WTC11 (cell line): ENCODE results near the gene PSMD11. TPM values are rescaled to one million over a fixed set of nuclear protein-coding genes. Genes with fewer than 3 reads are reported as not detected.

Experiments used
- ATAC-seq: fragments of 200-7000 bp; cut with Tn5 transposase; 2 replicates; pipeline ENCODE4 v1.10.0; 2021; ENCODE audit warnings: mild to moderate bottlenecking, moderate library complexity
- CTCF ChIA-PET: fragments of 300-600 bp; sonication (Branson Sonifier 250); formaldehyde crosslinking; loops from one replicate; lab custom pipeline; 2021; ENCODE audit warnings: antibody characterized with exemption; lab: Charles Lee
- POLR2A ChIA-PET: fragments of 350-600 bp; sonication (Branson Sonifier 250); formaldehyde crosslinking; loops from one replicate; lab custom pipeline; 2021; ENCODE audit warnings: antibody characterized with exemption; lab: Charles Lee
- DNase-seq: peaks from one replicate; pipeline ENCODE4 v3.0.0; 2021; ENCODE audit warnings: low spot score
- H3K27ac Mint-ChIP-seq: 2 replicates; pipeline ENCODE4 v1.8.0; 2021; ENCODE audit warnings: mixed read lengths
- H3K27me3 Mint-ChIP-seq: 2 replicates; pipeline ENCODE4 v1.8.0; 2021; ENCODE audit warnings: low read depth, mild to moderate bottlenecking, moderate library complexity, mixed read lengths
- H3K36me3 Mint-ChIP-seq: 2 replicates; pipeline ENCODE4 v1.8.0; 2021; ENCODE audit warnings: mixed read lengths
- H3K4me1 Mint-ChIP-seq: 2 replicates; pipeline ENCODE4 v1.8.0; 2022; ENCODE audit warnings: mixed read lengths
- H3K4me3 Mint-ChIP-seq: 2 replicates; pipeline ENCODE4 v1.8.0; 2021; ENCODE audit warnings: mild to moderate bottlenecking, moderate library complexity, mixed read lengths
- H3K9me3 Mint-ChIP-seq: 2 replicates; pipeline ENCODE4 v1.8.0; 2021; ENCODE audit warnings: mixed read lengths
- CREM ChIP-seq: sonication (generic); formaldehyde crosslinking; IDR thresholded peaks from 2 replicates; pipeline ENCODE4 v1.8.1; 2022; ENCODE audit warnings: mild to moderate bottlenecking, missing genetic modification reagents, moderate library complexity
- NFYB ChIP-seq: sonication (generic); formaldehyde crosslinking; conservative IDR thresholded peaks from 2 replicates; pipeline ENCODE4 v1.8.0; 2022; ENCODE audit warnings: low read depth, missing genetic modification reagents
- RELA ChIP-seq: sonication (generic); formaldehyde crosslinking; IDR thresholded peaks from 2 replicates; pipeline ENCODE4 v1.8.1; 2022; ENCODE audit warnings: missing genetic modification reagents, mild to moderate bottlenecking, borderline replicate concordance
- TEAD4 ChIP-seq: sonication (generic); formaldehyde crosslinking; IDR thresholded peaks from 2 replicates; pipeline ENCODE4 v1.8.0; 2022; ENCODE audit warnings: mild to moderate bottlenecking, missing genetic modification reagents
- ZNF121 ChIP-seq: sonication (generic); formaldehyde crosslinking; IDR thresholded peaks from 2 replicates; pipeline ENCODE4 v1.8.0; 2023; ENCODE audit warnings: missing genetic modification reagents
- ZNF317 ChIP-seq: sonication (generic); formaldehyde crosslinking; IDR thresholded peaks from 2 replicates; pipeline ENCODE4 v1.8.1; 2023; ENCODE audit warnings: low read depth, mild to moderate bottlenecking, moderate library complexity, missing genetic modification reagents, borderline replicate concordance
- total RNA-seq: library from RNA; stranded (reverse); gene quantifications from 3 replicates; pipeline ENCODE4 v1.2.3, GENCODE V29; 2021
- TF ChIP-seq, protein P1 (sequence below): fragments of 250-450 bp; sonication (Bioruptor Pico); conservative IDR thresholded peaks from 2 replicates; pipeline ENCODE4 v1.9.0; 2021; ENCODE audit warnings: mild to moderate bottlenecking
- TF ChIP-seq, protein P2 (sequence below): fragments of 200-600 bp; IDR thresholded peaks from 2 replicates; pipeline ENCODE4 v1.8.0; 2022; ENCODE audit warnings: antibody characterized with exemption
- TF ChIP-seq, protein P3 (sequence below): sonication (generic); formaldehyde crosslinking; IDR thresholded peaks from 2 replicates; pipeline ENCODE4 v1.8.1; 2022; ENCODE audit warnings: low read depth, mild to moderate bottlenecking, moderate library complexity, missing genetic modification reagents, borderline replicate concordance
- TF ChIP-seq, protein P4 (sequence below): sonication (generic); formaldehyde crosslinking; IDR thresholded peaks from 2 replicates; pipeline ENCODE4 v1.8.0; 2023; ENCODE audit warnings: mild to moderate bottlenecking, missing genetic modification reagents

The PSMD11 gene
- total RNA-seq, 1 experiment from 2014 or later, result 155 TPM

DNA sequence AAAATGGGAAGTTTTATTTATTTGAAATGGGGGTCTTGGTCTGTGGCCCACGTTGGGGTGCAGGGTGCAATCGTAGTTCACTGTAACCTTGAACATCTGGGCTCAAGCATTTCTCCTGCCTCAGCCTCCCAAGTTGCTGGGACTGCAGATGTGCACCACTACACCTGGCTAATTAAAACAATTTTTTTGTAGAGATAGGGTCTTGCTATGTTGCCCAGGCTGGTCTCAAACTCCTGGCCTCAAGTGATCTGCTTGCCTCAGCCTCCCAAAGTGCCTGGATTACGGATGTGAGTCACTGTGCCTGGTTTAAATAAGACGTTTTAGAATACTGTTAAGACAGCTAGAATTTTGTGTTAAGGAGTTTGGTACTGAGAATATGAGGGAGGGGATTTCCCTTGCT, 15.7 kb downstream of the PSMD11 start:
- no peaks in the 10 kb centered on the region for H3K27me3 Mint-ChIP-seq
- H3K27ac Mint-ChIP-seq, result no peak overlapping the region
- TF ChIP-seq ZNF317 (no peak), NFYB (no peak), CREM (no peak), TEAD4 (CRISPR knock-in tag) (no peak), ZNF121 (CRISPR knock-in tag) (peak; percentile 11; the same call in 1 of the 2 replicates)
- TF ChIP-seq, protein P1, sequence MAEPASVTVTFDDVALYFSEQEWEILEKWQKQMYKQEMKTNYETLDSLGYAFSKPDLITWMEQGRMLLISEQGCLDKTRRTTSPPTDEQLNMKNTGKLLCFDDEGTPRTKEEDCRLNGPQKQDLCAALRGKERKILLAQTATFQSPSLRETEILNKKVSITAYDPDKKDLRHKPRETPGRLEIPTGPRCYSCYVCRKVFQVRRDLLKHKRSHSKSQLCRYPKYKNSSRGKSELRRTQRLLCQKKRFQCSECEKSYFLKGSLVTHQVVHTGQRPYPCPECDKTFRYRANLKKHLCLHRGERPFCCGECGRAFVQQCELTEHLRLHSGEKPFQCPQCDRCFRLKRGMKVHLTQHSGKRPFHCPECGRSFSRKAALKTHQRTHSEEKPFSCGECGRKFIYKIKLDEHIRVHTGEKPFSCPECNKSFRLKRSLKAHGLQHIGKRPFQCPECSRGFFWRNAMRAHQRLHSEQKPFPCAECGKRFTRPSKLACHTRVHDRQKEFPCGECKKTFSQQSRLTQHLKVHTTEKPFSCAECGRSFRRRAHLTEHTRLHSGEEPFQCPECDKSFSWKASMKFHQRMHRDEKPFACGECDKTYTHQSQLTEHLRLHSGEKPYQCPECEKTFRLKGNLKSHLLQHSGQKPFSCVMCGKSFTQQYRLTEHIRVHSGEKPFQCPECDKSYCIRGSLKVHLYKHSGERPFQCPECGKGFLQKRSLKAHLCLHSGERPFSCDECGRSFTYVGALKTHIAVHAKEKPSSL (CRISPR knock-in tag), result no peak
- TF ChIP-seq, protein P2, sequence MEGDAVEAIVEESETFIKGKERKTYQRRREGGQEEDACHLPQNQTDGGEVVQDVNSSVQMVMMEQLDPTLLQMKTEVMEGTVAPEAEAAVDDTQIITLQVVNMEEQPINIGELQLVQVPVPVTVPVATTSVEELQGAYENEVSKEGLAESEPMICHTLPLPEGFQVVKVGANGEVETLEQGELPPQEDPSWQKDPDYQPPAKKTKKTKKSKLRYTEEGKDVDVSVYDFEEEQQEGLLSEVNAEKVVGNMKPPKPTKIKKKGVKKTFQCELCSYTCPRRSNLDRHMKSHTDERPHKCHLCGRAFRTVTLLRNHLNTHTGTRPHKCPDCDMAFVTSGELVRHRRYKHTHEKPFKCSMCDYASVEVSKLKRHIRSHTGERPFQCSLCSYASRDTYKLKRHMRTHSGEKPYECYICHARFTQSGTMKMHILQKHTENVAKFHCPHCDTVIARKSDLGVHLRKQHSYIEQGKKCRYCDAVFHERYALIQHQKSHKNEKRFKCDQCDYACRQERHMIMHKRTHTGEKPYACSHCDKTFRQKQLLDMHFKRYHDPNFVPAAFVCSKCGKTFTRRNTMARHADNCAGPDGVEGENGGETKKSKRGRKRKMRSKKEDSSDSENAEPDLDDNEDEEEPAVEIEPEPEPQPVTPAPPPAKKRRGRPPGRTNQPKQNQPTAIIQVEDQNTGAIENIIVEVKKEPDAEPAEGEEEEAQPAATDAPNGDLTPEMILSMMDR, result no peak
- ChIA-PET POLR2A (interaction anchor here (0.6 kb wide), 1 partner anchor 1018 kb away, joined by 3 read pairs; no protein-coding TSS in a partner anchor), CTCF (interaction anchor here (0.6 to 3.6 kb wide), 3 partner anchors 16 to 86 kb away, joined by 3 to 20 read pairs (median 4); partner anchors contain the start of gene PSMD11)
- DNase-seq, result no peak
- no peak overlapping the region for H3K4me3 Mint-ChIP-seq
- no peaks in the 10 kb centered on the region for H3K4me1 Mint-ChIP-seq
- no peak for ATAC-seq
- H3K36me3 Mint-ChIP-seq, result peaks cover 71% of the 10 kb centered on the region
- peaks cover 2% of the 10 kb centered on the region; the same call in 1 of the 2 replicates for H3K9me3 Mint-ChIP-seq

DNA sequence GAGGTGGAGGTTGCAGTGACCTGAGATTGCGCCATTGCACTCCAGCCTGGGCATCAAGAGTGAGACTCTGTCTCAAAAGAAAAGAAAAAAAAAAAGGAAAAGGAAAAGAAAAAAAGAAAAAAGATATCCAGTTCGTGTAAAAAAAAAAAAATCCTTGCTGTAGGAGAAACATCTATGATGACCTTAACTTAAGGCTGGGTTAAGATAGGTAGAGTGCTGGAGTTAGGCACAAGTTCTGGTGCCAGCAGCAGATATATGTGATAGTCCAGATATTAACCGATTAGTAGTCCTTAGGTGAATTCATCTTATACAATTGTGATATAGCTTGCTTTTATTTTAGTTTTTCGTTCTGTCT, 17.2 kb downstream of the PSMD11 start:
- DNase-seq (no peak), ATAC-seq (no peak; the same call in 1 of the 2 replicates)
- H3K4me3 Mint-ChIP-seq, result no peak overlapping the region
- POLR2A ChIA-PET, result no interaction called here
- H3K4me1 Mint-ChIP-seq, result no peaks in the 10 kb centered on the region
- peaks cover 67% of the 10 kb centered on the region for H3K36me3 Mint-ChIP-seq
- no peaks in the 10 kb centered on the region for H3K27me3 Mint-ChIP-seq
- no peaks in the 10 kb centered on the region for H3K9me3 Mint-ChIP-seq
- CTCF ChIA-PET, result interaction anchor here (0.6 to 4.2 kb wide), 21 partner anchors 10 to 399 kb away, joined by 3 to 34 read pairs (median 4); partner anchors contain the start of genes CDK5R1 and PSMD11
- H3K27ac Mint-ChIP-seq, result no peak overlapping the region
- TF ChIP-seq, protein P3, sequence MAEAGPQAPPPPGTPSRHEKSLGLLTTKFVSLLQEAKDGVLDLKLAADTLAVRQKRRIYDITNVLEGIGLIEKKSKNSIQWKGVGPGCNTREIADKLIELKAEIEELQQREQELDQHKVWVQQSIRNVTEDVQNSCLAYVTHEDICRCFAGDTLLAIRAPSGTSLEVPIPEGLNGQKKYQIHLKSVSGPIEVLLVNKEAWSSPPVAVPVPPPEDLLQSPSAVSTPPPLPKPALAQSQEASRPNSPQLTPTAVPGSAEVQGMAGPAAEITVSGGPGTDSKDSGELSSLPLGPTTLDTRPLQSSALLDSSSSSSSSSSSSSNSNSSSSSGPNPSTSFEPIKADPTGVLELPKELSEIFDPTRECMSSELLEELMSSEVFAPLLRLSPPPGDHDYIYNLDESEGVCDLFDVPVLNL, result no peak
- TF ChIP-seq, protein P2, result peak; percentile 24; the same call in 1 of the 2 replicates
- TF ChIP-seq, protein P4, sequence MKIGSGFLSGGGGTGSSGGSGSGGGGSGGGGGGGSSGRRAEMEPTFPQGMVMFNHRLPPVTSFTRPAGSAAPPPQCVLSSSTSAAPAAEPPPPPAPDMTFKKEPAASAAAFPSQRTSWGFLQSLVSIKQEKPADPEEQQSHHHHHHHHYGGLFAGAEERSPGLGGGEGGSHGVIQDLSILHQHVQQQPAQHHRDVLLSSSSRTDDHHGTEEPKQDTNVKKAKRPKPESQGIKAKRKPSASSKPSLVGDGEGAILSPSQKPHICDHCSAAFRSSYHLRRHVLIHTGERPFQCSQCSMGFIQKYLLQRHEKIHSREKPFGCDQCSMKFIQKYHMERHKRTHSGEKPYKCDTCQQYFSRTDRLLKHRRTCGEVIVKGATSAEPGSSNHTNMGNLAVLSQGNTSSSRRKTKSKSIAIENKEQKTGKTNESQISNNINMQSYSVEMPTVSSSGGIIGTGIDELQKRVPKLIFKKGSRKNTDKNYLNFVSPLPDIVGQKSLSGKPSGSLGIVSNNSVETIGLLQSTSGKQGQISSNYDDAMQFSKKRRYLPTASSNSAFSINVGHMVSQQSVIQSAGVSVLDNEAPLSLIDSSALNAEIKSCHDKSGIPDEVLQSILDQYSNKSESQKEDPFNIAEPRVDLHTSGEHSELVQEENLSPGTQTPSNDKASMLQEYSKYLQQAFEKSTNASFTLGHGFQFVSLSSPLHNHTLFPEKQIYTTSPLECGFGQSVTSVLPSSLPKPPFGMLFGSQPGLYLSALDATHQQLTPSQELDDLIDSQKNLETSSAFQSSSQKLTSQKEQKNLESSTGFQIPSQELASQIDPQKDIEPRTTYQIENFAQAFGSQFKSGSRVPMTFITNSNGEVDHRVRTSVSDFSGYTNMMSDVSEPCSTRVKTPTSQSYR (CRISPR knock-in tag), result no peak

DNA sequence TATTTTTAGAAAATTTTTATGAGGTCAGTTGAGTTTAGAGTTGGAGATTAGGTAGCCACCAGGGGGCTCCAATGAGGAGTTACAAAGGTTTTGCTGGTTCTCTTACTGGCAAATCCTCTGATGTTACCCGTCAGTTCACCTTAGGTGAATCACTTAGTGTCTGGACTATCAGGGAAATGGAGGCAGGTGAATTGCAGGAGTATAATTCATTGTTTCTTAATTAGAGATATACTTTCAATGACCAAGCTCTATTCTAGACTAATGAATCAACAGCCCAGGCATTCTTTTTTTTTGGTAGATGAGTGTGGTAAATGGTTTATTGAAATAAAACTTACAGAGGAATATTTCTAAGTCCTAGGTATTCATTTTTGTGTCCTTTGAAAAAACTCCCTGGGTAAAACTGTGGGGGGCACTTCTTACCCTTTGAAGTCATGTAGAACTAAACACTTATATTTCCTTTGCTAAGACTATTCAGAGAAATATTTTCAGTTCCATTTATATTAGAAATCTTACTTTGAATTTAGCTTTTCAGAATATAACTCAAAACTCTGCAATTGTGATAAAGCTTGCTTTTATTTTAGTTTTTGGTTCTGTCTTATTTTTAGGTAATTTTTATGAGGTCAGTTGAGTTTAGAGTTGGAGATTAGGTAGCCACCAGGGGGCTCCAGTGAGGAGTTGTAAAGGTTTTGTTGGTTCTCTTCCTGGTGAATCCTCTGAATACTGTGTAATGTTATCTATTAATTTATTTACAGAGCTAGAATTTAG, 17.7 kb downstream of the PSMD11 start:
- ATAC-seq (peak; percentile 70), DNase-seq (peak; percentile 71)
- POLR2A ChIA-PET, result no interaction called here
- no peaks in the 10 kb centered on the region for H3K9me3 Mint-ChIP-seq
- no peak overlapping the region for H3K4me3 Mint-ChIP-seq
- CTCF ChIA-PET, result interaction anchor here (0.6 to 4.2 kb wide), 17 partner anchors 9 to 399 kb away, joined by 3 to 34 read pairs (median 4); partner anchors contain the start of genes CDK5R1 and PSMD11
- H3K4me1 Mint-ChIP-seq, result no peaks in the 10 kb centered on the region
- H3K27ac Mint-ChIP-seq, result no peak overlapping the region
- TF ChIP-seq RELA (CRISPR knock-in tag), result no peak
- TF ChIP-seq, protein P2, result peak; percentile 26; the same call in 1 of the 2 replicates
- H3K27me3 Mint-ChIP-seq, result no peaks in the 10 kb centered on the region
- peaks cover 68% of the 10 kb centered on the region for H3K36me3 Mint-ChIP-seq
